ENCODE results near the gene PDCL3.

PDCL3 gene

GRCh38 chr2:100614455-100615000 lies 51.7 kb downstream of the PDCL3 start:
- no peak for DNase-seq

DNA sequence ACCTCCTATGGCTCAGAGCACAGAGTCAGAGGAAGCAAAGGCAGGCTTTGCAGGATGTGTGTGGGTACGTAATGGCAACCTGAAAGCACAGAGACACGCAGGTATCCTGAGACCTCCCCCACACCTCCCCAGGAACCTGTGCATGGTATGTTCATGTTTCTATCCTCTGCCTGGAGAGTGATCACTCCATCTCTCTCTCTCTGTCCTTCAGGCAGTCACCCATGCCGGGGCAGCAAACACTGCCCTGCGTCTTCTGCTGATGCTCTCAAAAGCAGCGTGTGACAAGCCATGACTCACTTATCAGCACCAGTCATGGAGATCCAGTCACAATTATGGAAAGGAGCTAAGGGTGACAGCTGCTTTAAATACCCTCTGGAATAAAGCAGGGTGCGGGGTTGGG lies 52.7 kb downstream of the PDCL3 start:
- no peak for DNase-seq

- DNase-seq: no peak
These were observed 53.1 kb downstream of the PDCL3 start for GRCh38 chr2:100615886-100616285.

DNA sequence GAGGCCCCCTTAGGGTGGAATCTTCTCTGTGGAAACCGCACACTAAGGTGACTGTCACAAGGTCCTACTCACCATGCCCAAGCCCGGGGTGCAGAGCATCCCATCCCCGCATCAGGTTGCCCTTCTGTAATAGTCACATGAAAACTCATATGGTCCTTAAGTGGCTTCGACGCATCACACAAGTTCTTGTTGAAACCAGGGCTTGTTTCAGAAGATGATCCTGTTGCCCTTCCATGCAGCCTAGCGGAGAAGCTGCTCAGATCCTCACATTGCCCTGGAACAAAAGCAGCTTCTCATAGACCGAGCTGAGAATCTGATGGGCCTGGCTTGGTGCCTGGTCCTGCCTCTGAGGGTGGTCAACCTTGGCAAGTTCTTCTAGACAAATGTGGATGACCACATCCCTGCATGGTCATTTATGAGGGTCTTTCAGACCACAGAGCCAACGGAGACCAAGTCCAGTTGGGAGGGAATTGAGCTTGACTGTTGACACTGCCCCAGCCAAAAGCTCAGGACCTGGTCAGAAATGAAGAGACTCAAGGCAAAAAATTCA lies 54.1 kb downstream of the PDCL3 start:
- no peak for DNase-seq

DNA sequence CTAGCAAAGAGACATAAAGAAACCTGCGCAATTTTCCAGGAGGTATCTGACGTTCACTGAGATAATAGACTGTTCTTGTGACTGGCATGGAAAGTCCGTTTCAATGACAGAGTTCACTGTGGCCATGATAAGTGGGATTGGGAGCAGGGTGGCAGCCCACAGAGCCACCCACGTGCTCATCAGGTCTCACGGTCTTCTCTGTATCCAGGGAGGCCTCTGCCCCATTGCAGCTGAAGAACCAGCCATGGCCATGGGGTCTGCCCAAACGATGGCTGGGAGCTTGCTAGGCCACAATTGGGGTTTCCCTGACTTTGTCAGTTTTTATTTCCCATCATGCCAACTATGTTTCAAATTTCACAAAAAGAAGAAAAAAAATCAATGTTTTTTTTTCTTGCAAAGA lies 57.2 kb downstream of the PDCL3 start:
- no peak for DNase-seq

- no peak for DNase-seq
These were observed 57.7 kb downstream of the PDCL3 start for GRCh38 chr2:100620481-100620880.

- no peak for DNase-seq
These were observed 58.7 kb downstream of the PDCL3 start for GRCh38 chr2:100621371-100621951.

DNA sequence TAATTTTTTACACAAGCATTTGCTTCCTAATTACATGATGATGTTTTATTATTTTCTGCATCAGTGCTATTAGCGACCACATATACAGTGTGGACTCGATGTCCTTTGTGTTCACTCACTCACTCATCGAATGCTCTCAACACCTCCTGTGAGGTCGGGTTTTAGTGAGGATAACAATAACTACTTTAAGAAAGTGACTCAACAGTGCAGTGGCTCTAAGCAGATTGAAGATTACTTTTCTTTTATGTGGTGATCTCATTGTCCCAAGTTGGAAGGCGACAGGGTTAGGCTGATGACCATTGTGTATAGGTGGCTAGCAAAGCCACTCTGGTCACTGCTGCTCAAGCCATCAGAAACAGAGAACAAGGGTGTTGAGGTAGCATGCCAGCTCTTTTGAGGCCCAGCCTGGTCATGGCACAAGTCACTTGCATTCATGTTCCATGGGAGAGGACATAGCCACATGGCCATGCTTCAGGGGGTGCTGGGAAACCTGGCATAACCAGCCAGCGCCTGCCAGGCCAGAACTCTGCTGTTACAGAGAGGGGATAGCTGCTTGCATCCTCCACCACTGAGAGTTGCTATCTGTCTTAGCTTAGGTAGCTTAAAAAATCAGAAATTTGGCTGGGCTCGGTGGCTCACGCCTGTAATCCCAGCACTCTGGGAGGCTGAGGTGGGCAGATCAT lies 60.4 kb downstream of the PDCL3 start:
- DNase-seq: no peak

GRCh38 chr2:100623930-100624329 lies 61.1 kb downstream of the PDCL3 start:
- DNase-seq: no peak

DNA sequence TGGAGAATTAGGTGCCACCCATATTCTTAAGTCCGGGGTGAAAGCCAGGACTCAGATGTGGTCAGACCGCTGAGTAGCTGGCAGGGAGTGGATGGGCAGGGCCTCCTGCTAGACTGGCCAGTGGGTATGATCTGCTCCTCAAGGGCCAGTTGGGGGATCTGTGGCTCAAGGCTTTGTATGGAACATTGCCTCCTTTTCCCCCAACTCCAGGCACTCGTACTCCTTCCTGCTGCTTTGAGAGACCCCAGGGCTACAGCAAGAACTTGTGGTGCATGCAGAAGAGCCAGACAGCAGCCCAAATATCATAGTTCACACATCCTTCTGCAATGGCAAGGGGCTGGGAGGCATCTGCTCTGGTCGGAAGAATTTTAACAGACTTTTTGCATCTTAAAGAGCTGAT lies 61.7 kb downstream of the PDCL3 start:
- no peak for DNase-seq

- no peak for DNase-seq
These were observed 62.9 kb downstream of the PDCL3 start for GRCh38 chr2:100625717-100626116.

All from AML-193 (cell line).